GM18499 (cell line): Measurements from ENCODE around the gene IL17RC.
"Not testable (repeated sequence)": the region's sequence is repeated elsewhere in the genome, so short reads cannot be mapped to it uniquely, and the experiment has no call there.

Source experiments
- ATAC-seq: cut with Tn5 transposase; IDR thresholded peaks from one replicate; pipeline ENCODE4 v1.9.1; 2021; ENCODE audit warnings: moderate number of reproducible peaks; ENCODE audit not compliant: insufficient read depth, unreplicated experiment

Gene IL17RC

DNA sequence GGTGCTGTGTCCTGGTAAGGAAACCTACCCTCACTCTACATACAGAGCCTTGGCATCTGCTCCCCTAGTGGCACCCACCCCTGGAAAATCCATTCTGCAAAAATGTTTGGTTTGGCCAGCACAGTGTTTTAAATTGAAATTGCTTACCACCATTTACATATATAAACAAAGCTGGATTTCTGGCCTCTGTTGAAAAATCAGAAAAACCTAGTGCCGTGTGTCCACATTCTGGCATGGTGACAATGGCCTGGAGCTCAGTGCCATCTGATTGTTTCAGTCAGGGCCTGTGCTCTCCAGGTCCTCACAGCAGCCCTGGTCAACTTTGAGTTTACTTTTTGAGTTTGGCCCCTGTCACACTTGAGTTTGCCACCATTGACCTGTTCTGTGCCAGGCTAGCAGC, 2.9 kb upstream of the IL17RC start:
- no peak for ATAC-seq

DNA sequence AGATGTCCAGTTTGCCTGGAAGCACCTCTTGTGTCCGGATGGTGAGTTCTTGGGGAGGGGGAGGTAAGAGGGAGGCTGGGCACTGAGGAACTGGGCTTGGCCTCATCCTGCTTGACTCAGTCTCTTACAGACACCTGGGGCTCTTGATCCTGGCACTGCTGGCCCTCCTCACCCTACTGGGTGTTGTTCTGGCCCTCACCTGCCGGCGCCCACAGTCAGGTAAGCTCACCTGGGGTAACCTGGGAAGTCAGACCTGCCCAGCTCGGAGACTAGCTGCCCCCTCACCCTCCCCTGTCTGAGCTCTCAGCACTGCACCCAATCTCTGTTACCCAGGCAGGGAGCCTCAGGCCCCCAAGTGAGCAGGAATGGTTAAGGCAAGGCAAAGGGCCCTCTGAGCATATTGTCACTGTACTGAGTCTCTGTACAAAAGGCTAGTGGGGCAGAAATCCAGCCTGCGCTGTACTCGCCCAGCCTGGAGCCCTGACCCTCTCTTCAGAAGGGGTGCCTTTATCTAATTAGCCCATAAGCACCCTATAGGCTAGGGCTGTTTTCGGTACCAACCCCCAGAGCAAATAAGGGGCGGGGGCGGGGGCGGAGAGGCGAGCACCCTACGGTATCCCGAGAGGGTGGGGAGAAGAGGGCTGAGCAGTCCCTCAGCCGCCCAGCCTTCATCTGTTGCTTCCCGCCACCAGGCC, 2.2 kb upstream of the IL17RC start:
- ATAC-seq, result no peak

DNA sequence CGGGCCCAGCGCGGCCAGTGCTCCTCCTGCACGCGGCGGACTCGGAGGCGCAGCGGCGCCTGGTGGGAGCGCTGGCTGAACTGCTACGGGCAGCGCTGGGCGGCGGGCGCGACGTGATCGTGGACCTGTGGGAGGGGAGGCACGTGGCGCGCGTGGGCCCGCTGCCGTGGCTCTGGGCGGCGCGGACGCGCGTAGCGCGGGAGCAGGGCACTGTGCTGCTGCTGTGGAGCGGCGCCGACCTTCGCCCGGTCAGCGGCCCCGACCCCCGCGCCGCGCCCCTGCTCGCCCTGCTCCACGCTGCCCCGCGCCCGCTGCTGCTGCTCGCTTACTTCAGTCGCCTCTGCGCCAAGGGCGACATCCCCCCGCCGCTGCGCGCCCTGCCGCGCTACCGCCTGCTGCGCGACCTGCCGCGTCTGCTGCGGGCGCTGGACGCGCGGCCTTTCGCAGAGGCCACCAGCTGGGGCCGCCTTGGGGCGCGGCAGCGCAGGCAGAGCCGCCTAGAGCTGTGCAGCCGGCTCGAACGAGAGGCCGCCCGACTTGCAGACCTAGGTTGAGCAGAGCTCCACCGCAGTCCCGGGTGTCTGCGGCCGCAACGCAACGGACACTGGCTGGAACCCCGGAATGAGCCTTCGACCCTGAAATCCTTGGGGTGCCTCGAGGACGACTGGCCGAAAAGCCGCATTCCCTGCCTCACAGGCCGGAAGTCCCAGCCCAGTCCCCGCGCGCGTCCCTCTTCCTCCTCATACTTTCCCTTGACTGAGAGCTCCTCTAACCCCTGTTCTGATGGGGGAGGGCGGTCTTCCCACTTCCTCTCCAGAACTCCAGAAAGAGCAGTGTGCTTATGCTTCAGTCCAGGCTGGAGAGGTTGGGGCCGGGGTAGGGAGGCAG, 1.4 kb upstream of the IL17RC start:
- ATAC-seq, result no peak

DNA sequence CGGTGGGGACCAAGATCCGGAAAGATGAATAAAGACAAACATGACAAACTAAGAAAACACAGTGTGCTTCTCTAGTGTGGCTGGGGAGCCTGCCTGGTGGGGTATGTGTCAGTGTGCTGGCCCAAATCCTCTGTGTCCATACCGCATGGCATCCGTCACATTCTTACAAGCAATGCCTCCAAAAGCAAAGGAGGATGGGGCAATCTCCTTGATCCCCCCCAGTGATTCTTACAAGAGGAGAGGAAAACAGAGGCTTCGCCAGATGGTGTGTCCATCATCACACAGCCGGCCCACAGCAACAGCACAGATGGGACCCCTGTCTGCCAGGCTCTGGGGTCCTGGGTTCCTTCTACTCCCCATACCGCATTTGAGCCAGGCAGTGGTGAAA, 558 bp upstream of the IL17RC start:
- no peak for ATAC-seq

DNA sequence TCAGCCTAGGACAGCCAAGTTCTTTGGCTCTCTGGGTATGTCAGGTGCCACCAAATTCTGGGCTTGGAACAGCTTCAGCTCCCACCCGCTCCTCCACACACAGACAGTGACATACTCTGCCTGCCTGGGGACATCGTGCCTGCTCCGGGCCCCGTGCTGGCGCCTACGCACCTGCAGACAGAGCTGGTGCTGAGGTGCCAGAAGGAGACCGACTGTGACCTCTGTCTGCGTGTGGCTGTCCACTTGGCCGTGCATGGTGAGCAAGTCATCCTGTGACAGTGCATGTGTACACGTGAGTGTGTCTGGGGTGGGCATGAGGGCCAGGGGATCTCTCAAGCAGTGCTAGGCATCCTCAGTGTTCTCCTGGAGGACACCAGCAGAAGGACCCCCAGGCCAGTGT, 922 bp downstream of the IL17RC start:
- no peak for ATAC-seq

DNA sequence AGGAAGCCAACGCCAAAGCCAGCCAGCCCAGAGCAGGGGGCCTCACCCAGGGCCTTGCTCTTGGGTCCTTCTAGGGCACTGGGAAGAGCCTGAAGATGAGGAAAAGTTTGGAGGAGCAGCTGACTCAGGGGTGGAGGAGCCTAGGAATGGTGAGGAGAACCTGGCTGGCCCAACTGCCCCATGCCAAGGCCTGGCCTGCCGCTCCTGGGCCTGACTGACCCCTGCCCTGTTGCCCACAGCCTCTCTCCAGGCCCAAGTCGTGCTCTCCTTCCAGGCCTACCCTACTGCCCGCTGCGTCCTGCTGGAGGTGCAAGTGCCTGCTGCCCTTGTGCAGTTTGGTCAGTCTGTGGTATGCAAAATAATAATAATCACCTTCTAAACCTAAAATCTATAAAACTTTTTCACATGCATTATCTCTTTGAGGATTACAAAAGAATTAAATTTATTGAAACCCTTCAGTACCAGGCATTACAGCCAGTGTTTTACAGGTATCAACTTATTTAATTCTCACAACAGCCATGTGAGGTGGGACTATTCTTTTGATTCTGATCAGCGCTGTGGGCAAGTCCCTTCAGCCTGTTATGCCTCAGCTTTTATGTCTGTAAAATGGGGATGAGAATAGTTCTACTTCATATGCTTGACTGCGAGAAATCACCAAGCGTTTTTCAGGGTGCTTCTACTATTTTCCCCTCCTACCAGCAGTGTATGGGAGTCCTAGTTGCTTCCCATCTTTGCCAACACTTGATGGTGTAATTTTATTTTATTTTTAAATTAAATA, 1.6 kb downstream of the IL17RC start:
- ATAC-seq, result no peak

DNA sequence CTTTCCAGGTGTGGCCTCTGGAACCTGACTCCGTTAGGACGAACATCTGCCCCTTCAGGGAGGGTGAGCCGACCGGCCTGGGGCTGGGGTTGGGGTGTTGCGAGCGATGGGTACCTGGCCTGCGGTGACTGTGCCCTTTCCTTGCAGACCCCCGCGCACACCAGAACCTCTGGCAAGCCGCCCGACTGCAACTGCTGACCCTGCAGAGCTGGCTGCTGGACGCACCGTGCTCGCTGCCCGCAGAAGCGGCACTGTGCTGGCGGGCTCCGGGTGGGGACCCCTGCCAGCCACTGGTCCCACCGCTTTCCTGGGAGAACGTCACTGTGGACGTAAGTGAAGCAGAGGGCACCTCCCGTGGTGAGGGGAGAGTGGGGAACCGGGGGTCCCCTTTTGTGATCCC, 11.3 kb downstream of the IL17RC start:
- no peak for ATAC-seq

DNA sequence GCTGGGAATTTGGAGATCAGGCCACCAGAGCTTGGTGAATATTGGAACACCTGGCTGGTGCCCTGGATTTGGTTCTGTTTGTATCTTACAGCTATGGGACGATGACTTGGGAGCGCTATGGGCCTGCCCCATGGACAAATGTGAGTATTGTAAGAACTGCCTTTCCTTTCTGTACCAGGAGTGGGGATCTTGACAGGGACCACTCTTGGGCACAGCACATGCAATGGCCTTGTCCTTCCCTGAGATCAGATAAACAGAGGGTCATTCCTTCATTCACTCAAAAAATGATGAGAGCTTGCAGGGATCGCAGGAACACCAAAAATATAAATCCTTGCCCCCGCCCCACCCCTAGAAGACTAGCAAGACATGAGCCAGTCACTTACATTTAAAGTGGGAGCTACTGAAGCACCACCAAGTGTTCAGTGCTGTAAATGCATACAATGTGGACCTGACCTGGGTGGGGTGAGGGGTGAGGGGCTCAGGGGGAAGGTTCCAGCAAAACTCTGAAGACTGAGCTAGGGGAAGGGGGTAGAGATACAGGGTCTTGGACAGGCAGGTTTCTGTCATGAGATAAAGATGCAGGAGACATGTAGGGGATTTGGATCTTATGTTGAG, 14.0 kb downstream of the IL17RC start:
- ATAC-seq, result no peak

DNA sequence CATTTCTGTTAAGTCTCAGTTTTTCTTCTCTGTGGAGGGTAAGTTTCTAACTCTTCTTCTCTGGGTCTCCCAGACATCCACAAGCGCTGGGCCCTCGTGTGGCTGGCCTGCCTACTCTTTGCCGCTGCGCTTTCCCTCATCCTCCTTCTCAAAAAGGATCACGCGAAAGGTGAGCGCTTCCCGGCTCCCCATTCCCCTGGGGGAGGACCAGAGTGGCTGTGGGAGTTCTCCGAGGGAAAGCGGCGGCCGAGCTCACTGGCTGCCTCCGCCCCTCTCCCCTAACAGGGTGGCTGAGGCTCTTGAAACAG, 15.6 kb downstream of the IL17RC start:
- ATAC-seq, result no peak

DNA sequence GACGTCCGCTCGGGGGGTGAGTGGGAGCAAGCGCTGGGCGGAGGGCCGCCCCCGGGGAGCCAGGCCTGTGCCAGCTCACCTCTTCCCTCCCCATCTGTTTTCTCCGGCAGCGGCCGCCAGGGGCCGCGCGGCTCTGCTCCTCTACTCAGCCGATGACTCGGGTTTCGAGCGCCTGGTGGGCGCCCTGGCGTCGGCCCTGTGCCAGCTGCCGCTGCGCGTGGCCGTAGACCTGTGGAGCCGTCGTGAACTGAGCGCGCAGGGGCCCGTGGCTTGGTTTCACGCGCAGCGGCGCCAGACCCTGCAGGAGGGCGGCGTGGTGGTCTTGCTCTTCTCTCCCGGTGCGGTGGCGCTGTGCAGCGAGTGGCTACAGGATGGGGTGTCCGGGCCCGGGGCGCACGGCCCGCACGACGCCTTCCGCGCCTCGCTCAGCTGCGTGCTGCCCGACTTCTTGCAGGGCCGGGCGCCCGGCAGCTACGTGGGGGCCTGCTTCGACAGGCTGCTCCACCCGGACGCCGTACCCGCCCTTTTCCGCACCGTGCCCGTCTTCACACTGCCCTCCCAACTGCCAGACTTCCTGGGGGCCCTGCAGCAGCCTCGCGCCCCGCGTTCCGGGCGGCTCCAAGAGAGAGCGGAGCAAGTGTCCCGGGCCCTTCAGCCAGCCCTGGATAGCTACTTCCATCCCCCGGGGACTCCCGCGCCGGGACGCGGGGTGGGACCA, 16.1 kb downstream of the IL17RC start:
- peak; percentile 32 for ATAC-seq

DNA sequence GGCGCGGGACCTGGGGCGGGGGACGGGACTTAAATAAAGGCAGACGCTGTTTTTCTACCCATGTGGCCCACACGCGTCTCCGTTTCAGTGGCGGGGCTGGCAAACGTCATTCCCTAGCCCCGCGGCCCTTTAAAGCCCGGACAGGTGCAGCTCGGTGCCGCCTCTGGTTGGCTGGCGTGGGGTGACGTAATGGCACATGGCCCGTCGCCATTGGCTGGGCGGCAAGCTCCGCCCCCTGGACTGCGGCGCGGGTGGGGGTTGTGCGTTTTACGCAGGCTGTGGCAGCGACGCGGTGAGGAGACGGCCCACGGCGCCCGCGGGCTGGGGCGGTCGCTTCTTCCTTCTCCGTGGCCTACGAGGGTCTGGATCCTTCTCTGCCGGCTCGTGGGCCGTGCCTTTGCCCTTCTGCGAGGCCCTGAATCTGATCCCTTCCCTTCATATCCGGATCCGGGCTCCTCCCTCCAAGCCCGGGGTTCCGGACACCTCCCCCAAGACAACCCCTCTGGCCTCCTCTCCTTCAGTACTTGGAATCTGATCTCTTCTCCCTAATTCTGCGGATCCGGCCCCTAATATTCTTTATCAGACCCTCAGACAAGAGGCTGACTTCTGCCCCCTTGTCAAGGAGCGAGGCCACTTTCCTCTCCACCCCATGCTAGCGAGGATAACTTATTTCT, 16.8 kb downstream of the IL17RC start, which contains the start of gene CRELD1:
Gene CRELD1, plus strand, starts transcription at position 274 of the 674 bp plus-strand sequence. CDS start 605 bp downstream, outside the sequence.
- ATAC-seq, result peak; percentile 85

DNA sequence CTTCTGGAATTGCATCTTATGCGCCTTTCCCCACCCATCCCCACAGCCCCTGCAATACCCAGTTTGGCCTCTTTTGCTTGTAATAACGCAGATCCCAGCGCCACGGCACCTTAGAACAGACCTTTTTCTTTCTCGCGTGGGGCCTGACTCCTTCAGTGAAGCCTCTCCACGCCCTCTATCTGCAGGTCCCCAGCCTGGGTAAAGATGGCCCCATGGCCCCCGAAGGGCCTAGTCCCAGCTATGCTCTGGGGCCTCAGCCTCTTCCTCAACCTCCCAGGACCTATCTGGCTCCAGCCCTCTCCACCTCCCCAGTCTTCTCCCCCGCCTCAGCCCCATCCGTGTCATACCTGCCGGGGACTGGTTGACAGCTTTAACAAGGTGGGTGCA, 17.3 kb downstream of the IL17RC start:
- no peak for ATAC-seq

DNA sequence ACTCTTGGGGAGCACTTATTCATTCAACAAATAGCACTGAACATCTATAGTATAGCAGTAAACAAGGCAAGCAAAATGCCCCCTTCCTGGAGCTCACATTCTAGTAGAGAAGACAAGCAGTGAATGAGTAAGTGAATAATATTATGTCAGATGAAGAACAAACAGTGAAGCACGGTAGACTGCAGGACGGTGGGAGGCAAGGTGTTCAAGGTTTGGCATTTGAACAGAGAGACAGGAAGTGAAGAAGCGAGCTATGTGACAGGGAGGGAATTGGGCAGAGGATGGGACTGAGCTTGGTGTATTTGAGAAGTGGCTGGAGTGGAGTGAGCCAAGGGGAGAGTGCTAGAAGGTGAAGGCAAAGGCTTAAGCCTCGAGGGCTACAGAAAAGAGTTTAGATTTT, 18.1 kb downstream of the IL17RC start:
- ATAC-seq, result no peak

DNA sequence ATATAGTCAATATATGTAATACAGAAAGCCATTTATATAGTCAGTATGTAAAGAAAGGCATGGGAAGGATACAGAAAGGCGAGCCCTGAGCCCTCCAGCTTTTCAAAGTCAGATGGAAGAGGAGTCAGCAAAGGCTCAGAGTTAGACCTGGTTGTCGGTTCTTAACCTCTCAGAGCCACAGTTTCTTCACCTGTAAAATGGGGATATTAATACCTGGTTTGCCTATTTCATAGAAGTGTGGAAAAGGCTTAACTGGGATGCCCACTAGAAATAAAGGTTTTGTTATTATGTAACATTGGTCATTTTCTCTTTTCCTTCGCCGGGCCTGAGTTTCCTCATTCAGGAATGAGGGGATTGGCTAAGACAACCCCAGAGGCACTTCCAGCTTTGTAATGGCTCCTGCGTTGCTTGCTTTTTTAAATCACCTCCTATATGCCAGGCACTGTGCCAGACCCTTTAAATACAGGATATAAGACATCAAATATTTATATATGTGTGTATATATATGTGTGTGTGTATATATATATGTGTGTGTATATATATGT, 19.1 kb downstream of the IL17RC start:
- ATAC-seq, result no peak

DNA sequence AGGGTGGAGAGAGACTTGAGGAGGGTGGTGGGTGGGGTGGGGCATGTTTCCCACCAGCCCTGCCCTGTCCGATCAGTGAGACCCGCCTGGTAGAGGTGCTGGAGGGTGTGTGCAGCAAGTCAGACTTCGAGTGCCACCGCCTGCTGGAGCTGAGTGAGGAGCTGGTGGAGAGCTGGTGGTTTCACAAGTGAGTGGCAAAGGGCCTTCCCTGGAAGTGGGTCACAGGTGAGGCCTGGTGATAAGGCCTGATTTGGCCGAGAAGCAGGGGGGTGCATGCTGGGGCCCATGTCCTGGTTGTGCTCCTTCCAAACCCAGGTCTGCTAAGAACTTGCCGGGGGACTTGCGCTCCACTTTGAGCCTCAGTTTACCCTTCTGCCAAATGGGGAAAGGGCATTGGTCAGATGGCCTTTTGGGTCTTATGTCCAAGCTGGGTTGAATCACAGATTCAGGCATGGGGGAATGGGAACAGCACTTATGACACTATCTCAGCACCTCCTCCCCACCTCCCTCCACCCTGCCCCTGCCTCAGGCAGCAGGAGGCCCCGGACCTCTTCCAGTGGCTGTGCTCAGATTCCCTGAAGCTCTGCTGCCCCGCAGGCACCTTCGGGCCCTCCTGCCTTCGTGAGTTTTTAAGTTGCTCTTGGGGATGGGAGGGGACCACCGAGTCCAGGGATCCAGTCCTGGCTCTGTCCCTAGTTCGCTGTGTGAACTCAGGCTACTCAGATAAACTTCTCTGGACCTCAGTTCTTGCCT, 20.8 kb downstream of the IL17RC start:
- no peak for ATAC-seq

DNA sequence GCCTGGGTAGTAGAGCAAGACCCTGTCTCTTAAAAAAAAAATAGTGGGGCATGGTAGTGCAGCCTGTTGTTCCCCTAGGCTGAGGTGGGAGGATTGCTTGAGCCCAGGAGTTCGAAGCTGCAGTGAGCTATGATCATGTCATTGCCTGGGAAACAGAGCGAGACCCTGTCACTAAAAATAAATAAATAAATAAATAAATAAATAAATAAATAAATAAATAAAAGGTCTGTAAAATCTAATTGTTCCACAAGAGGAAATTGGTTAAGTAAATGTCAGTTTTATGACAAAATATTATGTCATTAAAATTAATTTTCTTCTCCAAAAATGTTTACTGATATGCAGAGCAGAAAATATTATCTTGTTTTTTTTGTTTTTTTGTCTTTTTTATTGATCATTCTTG, 22.1 kb downstream of the IL17RC start:
- no peak for ATAC-seq

DNA sequence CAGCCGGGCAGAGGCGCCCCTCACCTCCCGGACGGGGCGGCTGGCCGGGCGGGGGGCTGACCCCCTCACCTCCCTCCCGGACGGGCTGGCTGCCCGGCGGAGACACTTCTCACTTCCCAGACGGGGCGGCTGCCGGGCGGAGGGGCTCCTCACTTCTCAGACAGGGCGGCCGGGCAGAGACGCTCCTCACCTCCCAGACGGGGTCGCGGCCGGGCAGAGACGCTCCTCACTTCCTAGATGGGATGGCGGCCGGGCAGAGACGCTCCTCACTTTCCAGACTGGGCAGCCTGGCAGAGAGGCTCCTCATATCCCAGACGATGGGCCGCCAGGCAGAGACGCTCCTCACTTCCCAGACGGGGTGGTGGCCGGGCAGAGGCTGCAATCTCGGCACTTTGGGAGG, 23.0 kb downstream of the IL17RC start:
- ATAC-seq, result not testable (repeated sequence)

DNA sequence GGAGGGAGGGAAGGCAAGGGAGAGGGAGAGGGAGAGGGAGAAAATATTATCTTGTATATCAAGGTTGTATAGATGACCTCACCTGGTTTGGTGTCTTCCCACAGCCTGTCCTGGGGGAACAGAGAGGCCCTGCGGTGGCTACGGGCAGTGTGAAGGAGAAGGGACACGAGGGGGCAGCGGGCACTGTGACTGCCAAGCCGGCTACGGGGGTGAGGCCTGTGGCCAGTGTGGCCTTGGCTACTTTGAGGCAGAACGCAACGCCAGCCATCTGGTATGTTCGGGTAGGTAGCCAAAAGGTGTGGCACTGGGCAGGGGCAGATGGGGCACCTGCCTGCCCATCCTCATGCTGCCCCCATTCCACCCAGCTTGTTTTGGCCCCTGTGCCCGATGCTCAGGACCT, 23.8 kb downstream of the IL17RC start:
- ATAC-seq, result no peak

DNA sequence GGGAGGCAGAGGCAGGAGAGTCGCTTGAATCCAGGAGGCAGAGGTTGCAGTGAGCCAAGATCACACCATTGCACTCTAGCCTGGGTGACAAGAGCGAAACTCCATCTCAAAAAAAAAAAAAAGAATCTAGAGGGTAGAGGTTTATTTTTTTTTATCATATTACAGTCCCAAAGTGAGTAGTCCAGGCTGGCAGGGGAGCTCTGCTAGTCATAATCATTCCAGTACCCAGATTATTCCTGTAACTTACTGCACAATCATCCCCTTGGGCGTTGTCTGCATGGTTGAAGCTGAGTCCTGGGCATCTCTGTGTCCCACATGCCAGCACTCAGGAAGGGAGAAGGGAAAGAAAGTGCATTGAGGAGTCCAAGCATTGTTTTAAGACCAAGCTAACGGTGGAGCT, 25.3 kb downstream of the IL17RC start:
- no peak for ATAC-seq
